ENCODE results near the gene RAPGEF2.

DNA sequence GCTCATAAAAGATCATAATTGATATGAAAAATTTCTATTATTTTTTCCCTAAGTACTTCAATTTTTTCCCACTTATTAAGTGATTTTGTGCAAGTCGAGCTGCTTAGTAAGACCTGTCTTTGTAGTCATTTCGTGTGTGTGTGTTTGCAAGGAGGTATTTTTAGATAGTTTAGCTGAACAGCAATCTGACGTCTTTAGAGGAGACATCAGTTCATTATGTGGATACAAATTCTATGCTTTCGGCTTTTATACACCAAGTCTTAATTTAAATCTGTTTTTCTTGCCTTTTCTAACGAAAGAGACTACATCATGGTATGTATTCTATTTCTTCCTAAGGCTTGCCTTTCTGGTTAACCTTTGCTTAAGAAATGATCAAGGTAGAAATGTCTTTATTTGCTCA, 179.4 kb downstream of the RAPGEF2 start:
- TF ChIP-seq, protein P1, sequence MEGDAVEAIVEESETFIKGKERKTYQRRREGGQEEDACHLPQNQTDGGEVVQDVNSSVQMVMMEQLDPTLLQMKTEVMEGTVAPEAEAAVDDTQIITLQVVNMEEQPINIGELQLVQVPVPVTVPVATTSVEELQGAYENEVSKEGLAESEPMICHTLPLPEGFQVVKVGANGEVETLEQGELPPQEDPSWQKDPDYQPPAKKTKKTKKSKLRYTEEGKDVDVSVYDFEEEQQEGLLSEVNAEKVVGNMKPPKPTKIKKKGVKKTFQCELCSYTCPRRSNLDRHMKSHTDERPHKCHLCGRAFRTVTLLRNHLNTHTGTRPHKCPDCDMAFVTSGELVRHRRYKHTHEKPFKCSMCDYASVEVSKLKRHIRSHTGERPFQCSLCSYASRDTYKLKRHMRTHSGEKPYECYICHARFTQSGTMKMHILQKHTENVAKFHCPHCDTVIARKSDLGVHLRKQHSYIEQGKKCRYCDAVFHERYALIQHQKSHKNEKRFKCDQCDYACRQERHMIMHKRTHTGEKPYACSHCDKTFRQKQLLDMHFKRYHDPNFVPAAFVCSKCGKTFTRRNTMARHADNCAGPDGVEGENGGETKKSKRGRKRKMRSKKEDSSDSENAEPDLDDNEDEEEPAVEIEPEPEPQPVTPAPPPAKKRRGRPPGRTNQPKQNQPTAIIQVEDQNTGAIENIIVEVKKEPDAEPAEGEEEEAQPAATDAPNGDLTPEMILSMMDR (IDR thresholded peaks at IDR 0.05; ENCODE audit: low read depth, low read length, poor library complexity, severe bottlenecking): no peak
- no peak for TF ChIP-seq EZH2phosphoT487 (IDR thresholded peaks at IDR 0.05; ENCODE audit: borderline replicate concordance, low read length)
